Measurements from ENCODE around the gene NOS1AP.

- TF ChIP-seq CTCF (IDR thresholded peaks at IDR 0.05) (no peak), POLR2AphosphoS5 (IDR thresholded peaks at IDR 0.05; ENCODE audit: insufficient read depth in 1 of 2, low read depth in 1 of 2) (no peak)
Observed at GRCh38 chr1:162133566-162133965, 64.1 kb downstream of the NOS1AP start.

Measured in vagina (tissue), 2 donors.